ENCODE results near the gene RPIA.

DNA sequence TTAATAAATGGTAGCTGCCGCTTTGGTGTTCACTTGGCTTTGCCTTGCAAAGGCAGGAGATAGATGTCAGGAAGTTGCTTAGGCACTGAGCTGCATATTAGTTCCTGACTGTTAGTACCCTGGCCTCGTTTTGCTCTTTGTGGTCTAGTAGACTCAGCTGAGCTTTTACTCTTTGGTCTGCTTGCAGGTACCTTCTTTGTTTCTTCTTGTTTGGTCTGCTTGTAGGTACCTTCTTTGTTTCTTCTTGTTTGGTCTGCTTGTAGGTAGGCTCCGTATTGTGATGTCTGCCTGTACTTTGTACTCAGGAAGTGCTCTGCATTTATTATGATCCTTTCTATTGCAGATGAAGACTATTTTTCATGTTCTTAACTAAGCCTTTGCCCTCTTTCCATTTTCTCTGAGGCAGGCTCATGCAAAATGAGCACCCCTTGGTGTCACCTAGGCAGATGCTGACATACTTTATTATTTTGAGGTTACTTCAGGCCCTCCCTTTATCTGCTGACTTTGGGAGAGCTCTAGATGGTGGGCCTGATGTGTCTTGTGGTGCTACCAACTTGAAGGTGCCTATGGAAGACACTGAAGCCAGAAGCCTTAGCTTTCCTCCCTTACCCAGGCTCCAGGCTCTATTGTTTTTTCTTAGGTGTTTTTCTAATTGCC is 6.0 kb downstream of the RPIA start:
- TF ChIP-seq, protein P1, sequence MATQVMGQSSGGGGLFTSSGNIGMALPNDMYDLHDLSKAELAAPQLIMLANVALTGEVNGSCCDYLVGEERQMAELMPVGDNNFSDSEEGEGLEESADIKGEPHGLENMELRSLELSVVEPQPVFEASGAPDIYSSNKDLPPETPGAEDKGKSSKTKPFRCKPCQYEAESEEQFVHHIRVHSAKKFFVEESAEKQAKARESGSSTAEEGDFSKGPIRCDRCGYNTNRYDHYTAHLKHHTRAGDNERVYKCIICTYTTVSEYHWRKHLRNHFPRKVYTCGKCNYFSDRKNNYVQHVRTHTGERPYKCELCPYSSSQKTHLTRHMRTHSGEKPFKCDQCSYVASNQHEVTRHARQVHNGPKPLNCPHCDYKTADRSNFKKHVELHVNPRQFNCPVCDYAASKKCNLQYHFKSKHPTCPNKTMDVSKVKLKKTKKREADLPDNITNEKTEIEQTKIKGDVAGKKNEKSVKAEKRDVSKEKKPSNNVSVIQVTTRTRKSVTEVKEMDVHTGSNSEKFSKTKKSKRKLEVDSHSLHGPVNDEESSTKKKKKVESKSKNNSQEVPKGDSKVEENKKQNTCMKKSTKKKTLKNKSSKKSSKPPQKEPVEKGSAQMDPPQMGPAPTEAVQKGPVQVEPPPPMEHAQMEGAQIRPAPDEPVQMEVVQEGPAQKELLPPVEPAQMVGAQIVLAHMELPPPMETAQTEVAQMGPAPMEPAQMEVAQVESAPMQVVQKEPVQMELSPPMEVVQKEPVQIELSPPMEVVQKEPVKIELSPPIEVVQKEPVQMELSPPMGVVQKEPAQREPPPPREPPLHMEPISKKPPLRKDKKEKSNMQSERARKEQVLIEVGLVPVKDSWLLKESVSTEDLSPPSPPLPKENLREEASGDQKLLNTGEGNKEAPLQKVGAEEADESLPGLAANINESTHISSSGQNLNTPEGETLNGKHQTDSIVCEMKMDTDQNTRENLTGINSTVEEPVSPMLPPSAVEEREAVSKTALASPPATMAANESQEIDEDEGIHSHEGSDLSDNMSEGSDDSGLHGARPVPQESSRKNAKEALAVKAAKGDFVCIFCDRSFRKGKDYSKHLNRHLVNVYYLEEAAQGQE (IDR thresholded peaks at IDR 0.05): no peak
- TF ChIP-seq GABPA (IDR thresholded peaks at IDR 0.05 in 1 of 2, conservative IDR thresholded peaks at IDR 0.05 in 1 of 2) (no peak), RAD21 (IDR thresholded peaks at IDR 0.05) (no peak), SP1 (IDR thresholded peaks at IDR 0.05) (no peak), HNF4A (conservative IDR thresholded peaks at IDR 0.05) (no peak), JUND (IDR thresholded peaks at IDR 0.05) (no peak), MAX (IDR thresholded peaks at IDR 0.05) (no peak)
- TF ChIP-seq, protein P2, sequence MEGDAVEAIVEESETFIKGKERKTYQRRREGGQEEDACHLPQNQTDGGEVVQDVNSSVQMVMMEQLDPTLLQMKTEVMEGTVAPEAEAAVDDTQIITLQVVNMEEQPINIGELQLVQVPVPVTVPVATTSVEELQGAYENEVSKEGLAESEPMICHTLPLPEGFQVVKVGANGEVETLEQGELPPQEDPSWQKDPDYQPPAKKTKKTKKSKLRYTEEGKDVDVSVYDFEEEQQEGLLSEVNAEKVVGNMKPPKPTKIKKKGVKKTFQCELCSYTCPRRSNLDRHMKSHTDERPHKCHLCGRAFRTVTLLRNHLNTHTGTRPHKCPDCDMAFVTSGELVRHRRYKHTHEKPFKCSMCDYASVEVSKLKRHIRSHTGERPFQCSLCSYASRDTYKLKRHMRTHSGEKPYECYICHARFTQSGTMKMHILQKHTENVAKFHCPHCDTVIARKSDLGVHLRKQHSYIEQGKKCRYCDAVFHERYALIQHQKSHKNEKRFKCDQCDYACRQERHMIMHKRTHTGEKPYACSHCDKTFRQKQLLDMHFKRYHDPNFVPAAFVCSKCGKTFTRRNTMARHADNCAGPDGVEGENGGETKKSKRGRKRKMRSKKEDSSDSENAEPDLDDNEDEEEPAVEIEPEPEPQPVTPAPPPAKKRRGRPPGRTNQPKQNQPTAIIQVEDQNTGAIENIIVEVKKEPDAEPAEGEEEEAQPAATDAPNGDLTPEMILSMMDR (IDR thresholded peaks at IDR 0.05; ENCODE audit: low read depth, low read length, missing input control): no peak

Data from liver (tissue), 3 donors.